Parathyroid adenoma (tissue), 2 donors: Measurements from ENCODE around the gene FAM185A.
"Not testable (repeated sequence)": the region's sequence is repeated elsewhere in the genome, so short reads cannot be mapped to it uniquely, and the experiment has no call there.

Experiments used
- H2AFZ ChIP-seq: fragments of 300-600 bp; sonication (generic); one replicate; pipeline ENCODE4 v1.7.0; 2017; ENCODE audit warnings: antibody characterized with exemption, mild to moderate bottlenecking
- H3K27ac ChIP-seq: fragments of 300-600 bp; sonication (generic); one replicate; pipeline ENCODE4 v1.7.0; 2017
- H3K27me3 ChIP-seq: fragments of 300-600 bp; sonication (generic); one replicate; pipeline ENCODE4 v1.7.0; 2017; ENCODE audit warnings: low read length; ENCODE audit not compliant: control insufficient read depth, insufficient read depth
- H3K36me3 ChIP-seq: fragments of 300-600 bp; sonication (generic); one replicate; pipeline ENCODE4 v1.7.0; 2017; ENCODE audit warnings: low read length; ENCODE audit not compliant: control insufficient read depth, insufficient read depth
- H3K4me1 ChIP-seq: fragments of 300-600 bp; sonication (generic); one replicate; pipeline ENCODE4 v1.7.0; 2017; ENCODE audit warnings: control low read depth
- H3K4me2 ChIP-seq: fragments of 300-600 bp; sonication (generic); one replicate; pipeline ENCODE4 v1.7.0; 2017; ENCODE audit warnings: low read length
- H3K4me3 ChIP-seq: fragments of 300-600 bp; sonication (generic); one replicate; pipeline ENCODE4 v1.7.0; 2017; ENCODE audit warnings: low read depth, low read length
- H3K79me2 ChIP-seq: fragments of 300-600 bp; sonication (generic); one replicate; pipeline ENCODE4 v1.7.0; 2017; ENCODE audit warnings: control low read depth
- H3K9ac ChIP-seq: fragments of 300-600 bp; sonication (generic); one replicate; pipeline ENCODE4 v1.7.0; 2017; ENCODE audit warnings: mild to moderate bottlenecking
- H3K9me3 ChIP-seq: fragments of 300-600 bp; sonication (generic); one replicate; pipeline ENCODE4 v1.7.0; 2017; ENCODE audit warnings: low read length; ENCODE audit not compliant: control insufficient read depth
- TF ChIP-seq, protein P1 (sequence below): fragments of 300-600 bp; sonication (generic); IDR thresholded peaks from one replicate; pipeline ENCODE4 v1.7.0; 2017; ENCODE audit warnings: antibody characterized with exemption, mild to moderate bottlenecking
- donor health status: primary hyperparathyroidism.

Gene FAM185A

DNA sequence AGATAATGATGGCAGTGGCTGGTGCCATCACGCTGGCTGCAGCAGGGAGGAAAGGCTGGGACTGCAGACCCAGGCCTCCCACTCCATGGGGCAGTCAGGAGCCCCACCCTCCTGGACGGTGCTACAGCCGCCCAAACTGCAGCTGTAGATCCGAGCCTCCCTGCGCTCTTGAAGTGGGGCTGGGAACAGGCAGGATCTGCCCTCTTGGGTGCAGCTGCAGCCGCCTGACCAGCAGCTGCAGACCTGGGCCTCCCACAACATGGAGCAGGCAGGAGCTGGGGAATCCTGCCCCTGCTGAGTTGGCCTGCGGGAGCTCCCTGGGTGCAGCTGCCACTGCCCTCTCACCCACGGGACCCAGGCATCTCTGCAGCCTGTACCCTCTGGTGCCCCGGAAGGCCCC lies 4.9 kb upstream of the FAM185A start:
- H3K27ac ChIP-seq: not testable (repeated sequence)

DNA sequence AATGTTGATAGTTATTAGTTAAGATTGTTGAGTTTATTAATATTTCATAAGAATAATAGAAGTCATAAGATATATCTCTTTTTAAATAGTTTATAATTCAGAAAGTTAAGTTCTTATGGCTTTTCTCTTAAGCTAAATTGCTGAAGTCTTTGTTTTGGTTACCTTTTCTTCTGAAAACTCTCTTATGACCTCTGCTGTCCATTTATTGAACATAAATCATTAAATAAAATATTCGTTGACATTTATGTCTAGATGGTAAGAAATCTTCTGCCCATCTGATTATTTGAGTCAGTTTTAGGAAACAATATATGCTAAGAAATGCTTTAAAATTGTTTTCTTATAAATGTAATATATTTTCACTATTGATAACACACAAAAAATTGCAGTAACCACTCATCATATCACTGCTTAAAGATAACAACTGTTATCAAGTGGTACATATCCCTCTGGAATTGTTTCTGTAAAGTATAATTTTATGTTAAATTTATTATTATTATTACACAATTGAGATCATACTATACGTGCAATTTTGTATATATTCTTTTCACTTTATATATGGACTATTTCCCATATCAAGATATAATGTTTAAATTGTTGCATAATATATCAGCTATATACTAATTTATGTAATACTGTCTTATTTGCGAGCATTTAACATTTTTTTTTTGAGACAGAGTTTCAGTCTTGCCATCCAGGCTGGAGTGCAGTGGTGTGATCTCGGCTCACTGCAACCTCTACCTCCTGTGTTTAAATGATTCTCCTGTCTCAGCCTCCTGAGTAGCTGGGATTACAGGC lies 3.1 kb upstream of the FAM185A start:
- TF ChIP-seq, protein P1, sequence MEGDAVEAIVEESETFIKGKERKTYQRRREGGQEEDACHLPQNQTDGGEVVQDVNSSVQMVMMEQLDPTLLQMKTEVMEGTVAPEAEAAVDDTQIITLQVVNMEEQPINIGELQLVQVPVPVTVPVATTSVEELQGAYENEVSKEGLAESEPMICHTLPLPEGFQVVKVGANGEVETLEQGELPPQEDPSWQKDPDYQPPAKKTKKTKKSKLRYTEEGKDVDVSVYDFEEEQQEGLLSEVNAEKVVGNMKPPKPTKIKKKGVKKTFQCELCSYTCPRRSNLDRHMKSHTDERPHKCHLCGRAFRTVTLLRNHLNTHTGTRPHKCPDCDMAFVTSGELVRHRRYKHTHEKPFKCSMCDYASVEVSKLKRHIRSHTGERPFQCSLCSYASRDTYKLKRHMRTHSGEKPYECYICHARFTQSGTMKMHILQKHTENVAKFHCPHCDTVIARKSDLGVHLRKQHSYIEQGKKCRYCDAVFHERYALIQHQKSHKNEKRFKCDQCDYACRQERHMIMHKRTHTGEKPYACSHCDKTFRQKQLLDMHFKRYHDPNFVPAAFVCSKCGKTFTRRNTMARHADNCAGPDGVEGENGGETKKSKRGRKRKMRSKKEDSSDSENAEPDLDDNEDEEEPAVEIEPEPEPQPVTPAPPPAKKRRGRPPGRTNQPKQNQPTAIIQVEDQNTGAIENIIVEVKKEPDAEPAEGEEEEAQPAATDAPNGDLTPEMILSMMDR: peak; percentile 30
- H3K27ac ChIP-seq: not testable (repeated sequence)

More for the DNA sequence above, 4.9 kb upstream of the FAM185A start:
- not testable (repeated sequence) for H3K36me3 ChIP-seq, H3K79me2 ChIP-seq, H3K4me2 ChIP-seq, H3K4me3 ChIP-seq, H3K4me1 ChIP-seq, H2AFZ ChIP-seq, H3K9ac ChIP-seq, H3K27me3 ChIP-seq, H3K9me3 ChIP-seq

DNA sequence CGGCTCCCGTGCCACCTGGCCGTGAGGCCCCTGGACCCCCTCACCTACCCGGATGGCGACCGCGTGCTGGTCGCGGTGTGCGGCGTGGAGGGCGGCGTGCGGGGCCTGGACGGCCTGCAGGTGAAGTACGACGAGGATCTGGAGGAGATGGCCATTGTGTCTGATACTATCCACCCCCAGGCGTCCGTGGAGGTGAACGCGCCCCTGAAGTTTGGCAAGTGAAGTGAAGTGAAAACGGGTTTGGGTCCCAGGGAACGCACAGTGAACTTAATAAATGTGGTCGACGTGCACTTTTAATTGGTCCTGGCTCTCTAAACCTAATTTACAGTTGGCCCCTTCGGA lies 617 bp downstream of the FAM185A start:
- H3K27ac ChIP-seq: peak overlapping the region; percentile 56
- H3K9me3 ChIP-seq, H3K27me3 ChIP-seq, H3K36me3 ChIP-seq, H3K4me1 ChIP-seq, H3K9ac ChIP-seq: not testable (repeated sequence)
- H3K79me2 ChIP-seq: peaks cover 11% of the 10 kb centered on the region
- H2AFZ ChIP-seq: peak overlapping the region; percentile 78
- peak overlapping the region; percentile 62 for H3K4me2 ChIP-seq
- H3K4me3 ChIP-seq: peak overlapping the region; percentile 84

More for the DNA sequence above, 3.1 kb upstream of the FAM185A start:
- not testable (repeated sequence) for H2AFZ ChIP-seq, H3K9me3 ChIP-seq, H3K4me2 ChIP-seq, H3K79me2 ChIP-seq, H3K9ac ChIP-seq, H3K4me3 ChIP-seq, H3K27me3 ChIP-seq, H3K36me3 ChIP-seq, H3K4me1 ChIP-seq

DNA sequence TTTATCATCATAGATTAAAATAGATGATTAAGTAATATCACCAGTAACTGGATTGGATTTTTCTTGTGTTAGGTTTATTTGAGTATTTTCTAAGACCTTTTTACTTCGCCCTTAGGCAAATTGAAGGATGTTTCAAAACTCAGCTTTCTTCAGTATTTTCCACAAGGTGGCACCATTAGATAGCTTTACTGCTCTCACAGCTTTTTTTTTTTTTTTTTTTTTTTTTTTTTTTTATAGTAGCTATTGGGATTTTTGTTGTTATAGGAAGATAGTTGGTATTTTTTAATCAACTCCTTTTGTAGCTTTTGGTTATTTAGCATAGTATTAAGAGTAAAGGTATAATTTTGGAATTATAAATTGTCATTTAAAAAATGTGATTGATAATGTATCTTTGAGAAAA lies 9.4 kb downstream of the FAM185A start:
- H3K9ac ChIP-seq, H2AFZ ChIP-seq, H3K79me2 ChIP-seq, H3K4me2 ChIP-seq, H3K27ac ChIP-seq, H3K4me1 ChIP-seq, H3K27me3 ChIP-seq, H3K36me3 ChIP-seq, H3K4me3 ChIP-seq, H3K9me3 ChIP-seq: not testable (repeated sequence)
- TF ChIP-seq, protein P1: peak; percentile 23

DNA sequence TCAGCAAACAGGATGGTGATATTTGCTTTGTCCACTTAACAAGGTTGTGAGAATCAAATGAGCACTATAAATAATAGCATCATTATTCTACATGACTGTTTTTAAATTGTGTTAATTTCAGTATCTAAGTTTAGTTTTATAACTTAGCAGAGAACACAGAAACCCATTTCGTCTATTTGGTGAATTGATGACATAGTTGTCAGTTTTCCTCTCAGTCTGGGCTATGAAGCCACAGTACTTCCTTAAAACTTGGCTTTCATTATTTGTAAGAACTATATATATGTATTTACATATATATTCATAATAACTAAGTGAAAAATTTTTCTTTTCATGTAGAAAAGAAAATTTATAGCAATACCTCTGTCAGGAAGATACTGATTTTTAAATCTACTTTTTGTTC lies 11.1 kb downstream of the FAM185A start:
- H3K36me3 ChIP-seq, H3K27ac ChIP-seq, H2AFZ ChIP-seq, H3K79me2 ChIP-seq, H3K9ac ChIP-seq, H3K9me3 ChIP-seq, H3K4me2 ChIP-seq, H3K27me3 ChIP-seq, H3K4me3 ChIP-seq, H3K4me1 ChIP-seq: not testable (repeated sequence)

DNA sequence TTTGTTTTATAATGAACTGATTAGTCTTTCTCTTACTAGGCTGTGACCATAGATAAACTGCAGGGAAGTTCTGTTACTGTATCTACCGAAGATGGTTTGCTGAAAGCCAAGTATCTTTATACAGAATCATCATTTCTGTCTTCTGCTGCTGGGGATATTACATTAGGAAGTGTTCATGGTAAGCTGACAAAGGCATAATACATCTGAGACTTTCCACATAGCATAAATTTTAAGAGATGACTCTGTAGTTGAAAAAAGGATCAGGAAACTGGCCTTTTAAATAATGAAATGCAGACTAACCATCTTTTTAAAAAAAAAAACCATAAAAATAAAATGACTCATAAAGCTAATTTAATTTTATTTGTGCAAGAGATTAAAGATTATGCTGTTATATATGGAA lies 12.4 kb downstream of the FAM185A start:
- H3K79me2 ChIP-seq, H3K9ac ChIP-seq, H2AFZ ChIP-seq, H3K4me2 ChIP-seq, H3K27me3 ChIP-seq, H3K9me3 ChIP-seq, H3K4me3 ChIP-seq, H3K36me3 ChIP-seq, H3K4me1 ChIP-seq, H3K27ac ChIP-seq: not testable (repeated sequence)

DNA sequence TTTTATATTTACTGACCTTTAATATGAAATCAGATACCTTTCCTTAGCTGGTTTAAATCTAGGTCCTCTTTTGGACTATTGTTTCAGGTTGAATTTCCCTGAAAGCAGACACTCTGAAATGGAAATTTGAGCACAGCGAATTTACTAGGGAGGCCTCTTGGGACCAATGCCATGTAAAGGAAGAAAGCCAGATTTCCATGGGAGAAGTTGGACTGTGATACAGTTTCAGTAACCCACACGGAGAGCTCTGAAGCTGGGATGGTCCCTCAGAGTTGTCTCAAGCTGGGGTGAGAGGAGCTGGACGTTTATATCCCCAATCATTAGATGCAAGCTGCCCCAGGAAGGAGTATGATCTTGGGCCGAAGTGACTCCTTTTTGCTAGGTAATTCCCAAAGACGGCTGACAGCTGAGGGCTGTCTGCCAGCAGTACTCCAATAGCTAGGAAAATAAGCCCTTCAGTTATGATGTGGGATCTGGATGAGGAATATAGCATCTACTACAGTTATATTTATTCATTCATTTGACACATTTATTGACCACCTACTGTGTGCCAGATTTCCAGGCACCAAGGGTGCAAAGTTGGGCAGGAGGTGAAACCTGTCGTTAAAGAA lies 14.6 kb downstream of the FAM185A start:
- not testable (repeated sequence) for H3K27me3 ChIP-seq, H3K9me3 ChIP-seq, H3K4me3 ChIP-seq, H3K36me3 ChIP-seq, H3K79me2 ChIP-seq, H3K27ac ChIP-seq, H2AFZ ChIP-seq, H3K4me1 ChIP-seq, H3K9ac ChIP-seq, H3K4me2 ChIP-seq

DNA sequence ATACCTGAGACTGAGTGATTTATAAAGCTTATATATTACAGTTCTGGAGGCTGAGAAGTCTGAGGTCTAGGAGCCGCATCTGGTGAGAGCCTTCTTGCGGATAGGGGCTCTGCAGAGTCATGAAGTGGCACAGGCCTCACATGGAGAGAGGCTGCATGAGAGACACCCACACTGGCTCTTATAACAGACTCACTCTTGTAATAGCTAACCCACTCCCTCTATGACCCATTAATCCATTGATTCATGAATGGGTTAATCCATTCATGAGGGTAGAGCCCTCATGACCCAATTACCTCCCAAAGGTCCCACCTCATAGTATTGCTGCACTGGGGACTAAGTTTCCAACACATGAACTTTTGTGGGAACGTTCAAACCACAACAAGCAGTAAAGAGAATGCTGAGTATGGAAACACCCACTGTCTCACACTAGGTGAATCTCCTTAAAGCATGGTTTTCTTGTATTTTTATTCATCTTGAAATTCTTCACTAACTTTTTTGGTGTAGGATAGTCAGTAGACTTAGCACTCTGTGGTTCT lies 20.9 kb downstream of the FAM185A start:
- not testable (repeated sequence) for H3K27me3 ChIP-seq, H3K9ac ChIP-seq, H3K4me2 ChIP-seq, H3K4me3 ChIP-seq, H2AFZ ChIP-seq, H3K9me3 ChIP-seq, H3K79me2 ChIP-seq, H3K27ac ChIP-seq, H3K4me1 ChIP-seq, H3K36me3 ChIP-seq

DNA sequence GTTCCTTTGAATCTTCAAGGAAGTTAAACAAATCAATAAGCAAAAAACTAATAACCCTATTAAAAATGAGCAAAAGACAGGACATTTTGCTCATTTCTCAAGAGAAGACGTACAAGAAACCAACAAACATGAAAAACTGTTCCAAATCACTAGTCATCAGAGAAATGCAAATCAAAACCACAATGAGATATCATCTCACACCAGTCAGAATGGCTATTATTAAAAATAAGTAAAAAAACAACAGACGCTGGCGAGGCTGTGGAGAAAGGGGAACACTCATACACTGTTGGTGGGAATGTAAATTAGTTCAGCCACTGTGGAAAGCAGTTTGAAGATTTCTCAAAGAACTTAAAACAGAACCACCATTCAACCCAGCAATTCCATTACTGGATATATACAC lies 21.7 kb downstream of the FAM185A start:
- H3K27me3 ChIP-seq, H3K9me3 ChIP-seq, H3K4me3 ChIP-seq, H2AFZ ChIP-seq, H3K4me2 ChIP-seq, H3K4me1 ChIP-seq, H3K9ac ChIP-seq, H3K36me3 ChIP-seq, H3K27ac ChIP-seq, H3K79me2 ChIP-seq: not testable (repeated sequence)
